ENCODE results near the gene CUBN.

GRCh38 chr10:17009212-17009700, 120.4 kb downstream of the CUBN start:
- no peak for TF ChIP-seq POLR2AphosphoS5 (IDR thresholded peaks at IDR 0.05; ENCODE audit: borderline replicate concordance, low read depth, low read length)
- no peak for TF ChIP-seq EZH2 (IDR thresholded peaks at IDR 0.05)

Data from SK-N-MC (cell line).